Activated naive CD4-positive, alpha-beta T cell treated with anti-CD3 and anti-CD28 coated beads, Interleukin-2, amount 50 U/mL, for 72 hours (primary cell): ENCODE results near the gene PRMT5. TPM values are rescaled to one million over a fixed set of nuclear protein-coding genes. Genes with fewer than 3 reads are reported as not detected.
"Not testable (repeated sequence)": the region's sequence is repeated elsewhere in the genome, so short reads cannot be mapped to it uniquely, and the experiment has no call there.

Experiments used
- ATAC-seq, 2 donors: fragments of 150-1000 bp; cut with Tn5 transposase; 2 replicates each; pipeline ENCODE4 v1.10.0; 2021; ENCODE audit warnings: mild to moderate bottlenecking in 2 of 2, moderate library complexity in 2 of 2
- DNase-seq, 2 donors: peaks; one replicate each; pipeline ENCODE4 v3.0.0; 2021 to 2022; ENCODE audit warnings: low spot score in 2 of 2
- H3K27ac Mint-ChIP-seq, 2 donors: one replicate each; pipeline ENCODE4 v1.8.0; 2022; ENCODE audit warnings: mild to moderate bottlenecking in 2 of 2, mixed read lengths in 2 of 2
- H3K36me3 Mint-ChIP-seq, 2 donors: one replicate each; pipeline ENCODE4 v1.8.0; 2022; ENCODE audit warnings: mixed read lengths in 2 of 2
- H3K9me3 Mint-ChIP-seq, 2 donors: one replicate each; pipeline ENCODE4 v1.8.0; 2022; ENCODE audit warnings: mixed read lengths in 2 of 2
- total RNA-seq, 2 donors: library from RNA; stranded (reverse); gene quantifications; one replicate each; pipeline ENCODE4 v1.2.3, GENCODE V29; 2022

Gene PRMT5
- total RNA-seq, 2 donors from 2014 or later = 47.1 to 120 TPM

- Mint-ChIP-seq H3K27ac (no peak overlapping the region), H3K36me3 (peaks cover 20 to 21% of the 10 kb centered on the region in 2 donors), H3K9me3 (no peaks in the 10 kb centered on the region)
- DNase-seq (no peak), ATAC-seq (no peak)
Measured at GRCh38 chr14:22952418-22952817, 23.2 kb upstream of the PRMT5 start.

- not testable (repeated sequence) for ATAC-seq, H3K9me3 Mint-ChIP-seq
- H3K27ac Mint-ChIP-seq = peak overlapping the region in 1 of 2 donors; percentile 0
- DNase-seq = peak in 1 of 2 donors; percentile 44
- H3K36me3 Mint-ChIP-seq = peaks cover 25 to 28% of the 10 kb centered on the region in 2 donors
Measured at GRCh38 chr14:22951795-22952194, 22.6 kb upstream of the PRMT5 start.

GRCh38 chr14:22945642-22946041 is 16.5 kb upstream of the PRMT5 start:
- Mint-ChIP-seq H3K9me3 (no peaks in the 10 kb centered on the region), H3K36me3 (peaks cover 12 to 27% of the 10 kb centered on the region in 2 donors), H3K27ac (peak overlapping the region in 1 of 2 donors; percentile 22)
- no peak for DNase-seq
- no peak for ATAC-seq

DNA sequence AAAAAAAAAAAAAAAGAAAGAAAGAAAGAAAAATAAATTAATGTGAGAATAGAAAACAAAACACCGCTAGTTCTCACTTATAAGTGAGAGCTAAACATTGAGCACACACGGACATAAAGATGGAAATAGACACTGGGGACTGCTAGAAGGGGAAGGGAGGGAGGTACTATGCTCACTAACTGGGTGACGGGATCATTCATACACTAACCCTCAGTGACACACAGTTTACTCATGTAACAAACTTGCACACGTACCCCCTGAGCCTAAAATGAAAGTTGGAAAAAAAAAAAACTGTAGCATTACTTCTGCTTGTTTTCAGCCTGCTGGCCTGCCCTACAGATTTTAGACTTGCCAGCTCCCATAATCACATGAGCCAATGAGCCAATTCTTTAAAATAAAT is 10.5 kb upstream of the PRMT5 start:
- no peak for DNase-seq
- ATAC-seq = no peak
- Mint-ChIP-seq H3K9me3 (no peaks in the 10 kb centered on the region), H3K36me3 (peaks cover 5 to 18% of the 10 kb centered on the region in 2 donors), H3K27ac (peak overlapping the region in 1 of 2 donors; percentile 41)

DNA sequence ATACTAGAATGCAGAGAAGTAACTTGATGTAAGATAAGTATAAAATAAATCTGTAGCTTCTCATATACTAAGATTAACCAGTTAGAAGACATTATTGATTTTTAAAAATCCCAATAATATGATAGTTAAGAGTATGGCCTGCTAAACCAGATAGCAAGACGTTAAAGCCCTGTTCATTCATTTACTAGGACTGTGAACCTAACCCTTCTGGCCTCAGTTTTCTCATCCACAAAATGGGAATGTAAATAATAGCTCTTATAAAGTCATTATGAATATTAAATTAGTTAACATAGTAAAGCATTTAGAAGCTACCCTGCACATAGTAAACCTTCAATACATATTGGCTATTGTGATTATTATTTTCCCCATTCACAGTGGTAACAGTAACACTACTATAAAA is 6.0 kb upstream of the PRMT5 start:
- ATAC-seq = no peak
- Mint-ChIP-seq H3K9me3 (no peaks in the 10 kb centered on the region), H3K27ac (no peak overlapping the region), H3K36me3 (peaks cover 0 to 6% of the 10 kb centered on the region in 2 donors)
- no peak for DNase-seq

- Mint-ChIP-seq H3K27ac (peak overlapping the region in 1 of 2 donors; percentile 47), H3K36me3 (peaks cover 9 to 11% of the 10 kb centered on the region in 2 donors), H3K9me3 (no peaks in the 10 kb centered on the region)
- no peak for ATAC-seq
- DNase-seq = no peak
Measured at GRCh38 chr14:22932146-22932545, 3.0 kb upstream of the PRMT5 start.

GRCh38 chr14:22929961-22930364 is 787 bp upstream of the PRMT5 start:
- ATAC-seq (no peak), DNase-seq (no peak)
- H3K36me3 Mint-ChIP-seq = peaks cover 19 to 23% of the 10 kb centered on the region in 2 donors
- H3K9me3 Mint-ChIP-seq = no peaks in the 10 kb centered on the region
- H3K27ac Mint-ChIP-seq = no peak overlapping the region

GRCh38 chr14:22928237-22929103 is 706 bp downstream of the PRMT5 start:
- Mint-ChIP-seq H3K9me3 (no peaks in the 10 kb centered on the region), H3K27ac (no peak overlapping the region), H3K36me3 (peaks cover 19 to 23% of the 10 kb centered on the region in 2 donors)
- DNase-seq (peak in 1 of 2 donors; percentile 8), ATAC-seq (no peak)

- Mint-ChIP-seq H3K27ac (peak overlapping the region in 1 of 2 donors; percentile 56), H3K36me3 (peaks cover 27 to 30% of the 10 kb centered on the region in 2 donors), H3K9me3 (no peaks in the 10 kb centered on the region)
- DNase-seq = no peak
- no peak for ATAC-seq
Measured at GRCh38 chr14:22926316-22926715, 2.9 kb downstream of the PRMT5 start.

GRCh38 chr14:22925513-22925912 is 3.7 kb downstream of the PRMT5 start:
- Mint-ChIP-seq H3K9me3 (no peaks in the 10 kb centered on the region), H3K36me3 (peaks cover 27 to 35% of the 10 kb centered on the region in 2 donors), H3K27ac (peak overlapping the region in 1 of 2 donors; percentile 31)
- DNase-seq (no peak), ATAC-seq (no peak)

DNA sequence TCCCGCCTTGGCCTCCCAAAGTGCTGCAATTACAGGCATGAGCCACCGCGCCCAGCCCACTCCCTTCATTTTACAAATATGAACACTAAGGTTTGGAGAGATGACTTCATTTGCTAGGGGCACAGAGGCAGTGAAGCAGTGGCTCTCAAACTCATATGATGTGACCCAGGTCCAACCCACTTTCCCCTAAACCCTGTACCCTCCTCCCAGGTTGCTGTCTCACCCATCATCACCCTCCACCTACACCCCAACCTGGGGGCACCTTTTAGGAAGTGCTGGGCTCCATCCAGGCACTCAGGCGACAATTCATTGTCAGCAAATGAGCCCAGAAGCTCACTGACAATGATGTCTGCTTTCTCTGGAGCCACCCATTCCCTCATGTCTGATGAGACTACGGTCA is 5.4 kb downstream of the PRMT5 start:
- H3K36me3 Mint-ChIP-seq = peaks cover 30 to 39% of the 10 kb centered on the region in 2 donors
- ATAC-seq = no peak

GRCh38 chr14:22922294-22922693 is 6.9 kb downstream of the PRMT5 start:
- Mint-ChIP-seq H3K9me3 (no peaks in the 10 kb centered on the region), H3K36me3 (peaks cover 40 to 41% of the 10 kb centered on the region in 2 donors), H3K27ac (peak overlapping the region in 1 of 2 donors; percentile 48)
- DNase-seq (no peak), ATAC-seq (no peak)

More for the DNA sequence above, 5.4 kb downstream of the PRMT5 start:
- no peaks in the 10 kb centered on the region for H3K9me3 Mint-ChIP-seq
- peak overlapping the region in 1 of 2 donors; percentile 44 for H3K27ac Mint-ChIP-seq
- DNase-seq = no peak

DNA sequence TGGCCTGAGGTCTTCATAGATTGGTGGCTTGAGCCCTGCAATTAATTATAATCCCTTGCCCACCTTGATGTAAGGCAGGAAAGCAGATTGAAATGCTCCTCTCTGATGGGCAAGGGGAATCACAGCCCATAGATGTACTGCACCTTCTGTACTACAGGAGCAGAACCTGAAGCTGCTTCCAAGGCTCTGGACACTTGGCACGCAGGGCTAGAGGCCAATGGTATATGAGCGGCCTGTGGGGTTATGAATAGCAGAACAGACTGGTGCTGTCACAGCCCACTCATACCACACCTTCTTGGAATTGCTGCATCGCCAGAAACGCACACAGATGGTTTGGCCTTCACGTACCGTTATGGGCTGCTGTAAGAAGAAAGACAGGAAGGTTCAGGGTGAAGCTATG is 8.5 kb downstream of the PRMT5 start:
- peak overlapping the region in 1 of 2 donors; percentile 99 for H3K27ac Mint-ChIP-seq
- ATAC-seq (no peak), DNase-seq (no peak)
- no peaks in the 10 kb centered on the region for H3K9me3 Mint-ChIP-seq
- H3K36me3 Mint-ChIP-seq = peaks cover 30 to 32% of the 10 kb centered on the region in 2 donors

DNA sequence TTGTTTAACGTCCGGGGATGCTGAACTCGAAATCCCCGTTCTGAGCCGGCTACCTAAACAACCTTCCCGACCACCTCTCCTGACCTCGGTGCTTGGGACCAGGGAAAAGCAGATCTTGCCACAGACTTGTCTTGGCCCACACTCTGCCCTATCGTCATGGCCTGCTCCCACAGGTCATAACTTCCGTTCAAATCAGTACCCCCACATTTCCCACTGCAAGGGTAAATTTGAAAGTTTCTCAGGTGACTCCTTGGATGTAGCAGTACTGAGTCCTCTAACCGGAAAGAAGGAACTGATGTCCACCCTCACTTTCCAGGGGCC is 9.6 kb downstream of the PRMT5 start:
- ATAC-seq = no peak
- peaks cover 32 to 39% of the 10 kb centered on the region in 2 donors for H3K36me3 Mint-ChIP-seq

GRCh38 chr14:22918804-22919600 is 10.2 kb downstream of the PRMT5 start, which contains the start of gene RBM23:
RBM23 (minus strand) TSS chr14:22919149.
- H3K9me3 Mint-ChIP-seq = no peaks in the 10 kb centered on the region
- H3K27ac Mint-ChIP-seq = peak within 1 kb of the TSS; percentile 99 to 100
- peak; percentile 90 to 95 for ATAC-seq
- DNase-seq = peak; percentile 99
- peaks cover 32 to 39% of the 10 kb centered on the region in 2 donors for H3K36me3 Mint-ChIP-seq

More for the DNA sequence above, 9.6 kb downstream of the PRMT5 start:
- no peak for DNase-seq
- Mint-ChIP-seq H3K27ac (peak overlapping the region; percentile 99 to 100), H3K9me3 (no peaks in the 10 kb centered on the region)

DNA sequence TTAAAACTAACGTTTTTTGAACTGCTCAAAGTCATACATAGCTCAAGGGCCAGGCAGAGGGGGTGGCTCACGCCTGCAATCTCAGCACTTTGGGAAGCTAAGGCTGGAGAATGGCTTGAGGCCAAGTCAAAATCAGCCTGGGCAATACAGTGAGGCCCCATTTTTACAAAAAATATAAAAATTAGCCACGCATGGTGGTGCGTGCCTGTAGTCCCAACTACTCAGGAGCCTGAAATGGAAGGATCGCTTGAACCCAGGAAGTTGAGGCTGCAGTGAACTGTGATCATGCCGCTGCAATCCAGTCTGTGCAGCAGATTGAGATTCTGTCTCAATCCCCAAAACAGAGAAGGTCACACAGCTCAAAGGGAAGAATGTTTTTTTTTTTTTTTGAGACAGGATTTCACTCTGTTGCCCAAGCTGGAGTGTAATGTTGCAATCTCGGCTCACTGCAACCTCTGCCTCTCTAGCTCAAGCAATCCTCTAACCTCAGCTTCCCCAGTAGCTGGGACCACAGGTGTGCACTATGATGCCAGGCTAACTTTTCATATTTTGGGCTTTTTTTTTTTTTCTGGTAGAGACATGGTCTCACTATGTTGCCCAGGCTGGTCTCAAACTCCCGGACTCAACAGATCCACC is 13.2 kb downstream of the PRMT5 start:
- DNase-seq (no peak), ATAC-seq (no peak)
- H3K27ac Mint-ChIP-seq = peak overlapping the region in 1 of 2 donors; percentile 89
- no peaks in the 10 kb centered on the region for H3K9me3 Mint-ChIP-seq
- peaks cover 18 to 47% of the 10 kb centered on the region in 2 donors for H3K36me3 Mint-ChIP-seq
